GM10266 (cell line): ENCODE measurements around the gene FMO4.

Source experiments
- DNase-seq: peaks from one replicate; pipeline ENCODE4 v3.0.0; 2012; ENCODE audit errors: extremely low spot score
- CTCF ChIP-seq: IDR thresholded peaks from 2 replicates; pipeline ENCODE4 v1.5.1; 2012; ENCODE audit warnings: mild to moderate bottlenecking, low read depth; ENCODE audit not compliant: control insufficient read depth, insufficient read depth; ENCODE audit errors: missing control alignments

Gene FMO4, protein sequence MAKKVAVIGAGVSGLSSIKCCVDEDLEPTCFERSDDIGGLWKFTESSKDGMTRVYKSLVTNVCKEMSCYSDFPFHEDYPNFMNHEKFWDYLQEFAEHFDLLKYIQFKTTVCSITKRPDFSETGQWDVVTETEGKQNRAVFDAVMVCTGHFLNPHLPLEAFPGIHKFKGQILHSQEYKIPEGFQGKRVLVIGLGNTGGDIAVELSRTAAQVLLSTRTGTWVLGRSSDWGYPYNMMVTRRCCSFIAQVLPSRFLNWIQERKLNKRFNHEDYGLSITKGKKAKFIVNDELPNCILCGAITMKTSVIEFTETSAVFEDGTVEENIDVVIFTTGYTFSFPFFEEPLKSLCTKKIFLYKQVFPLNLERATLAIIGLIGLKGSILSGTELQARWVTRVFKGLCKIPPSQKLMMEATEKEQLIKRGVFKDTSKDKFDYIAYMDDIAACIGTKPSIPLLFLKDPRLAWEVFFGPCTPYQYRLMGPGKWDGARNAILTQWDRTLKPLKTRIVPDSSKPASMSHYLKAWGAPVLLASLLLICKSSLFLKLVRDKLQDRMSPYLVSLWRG

DNA sequence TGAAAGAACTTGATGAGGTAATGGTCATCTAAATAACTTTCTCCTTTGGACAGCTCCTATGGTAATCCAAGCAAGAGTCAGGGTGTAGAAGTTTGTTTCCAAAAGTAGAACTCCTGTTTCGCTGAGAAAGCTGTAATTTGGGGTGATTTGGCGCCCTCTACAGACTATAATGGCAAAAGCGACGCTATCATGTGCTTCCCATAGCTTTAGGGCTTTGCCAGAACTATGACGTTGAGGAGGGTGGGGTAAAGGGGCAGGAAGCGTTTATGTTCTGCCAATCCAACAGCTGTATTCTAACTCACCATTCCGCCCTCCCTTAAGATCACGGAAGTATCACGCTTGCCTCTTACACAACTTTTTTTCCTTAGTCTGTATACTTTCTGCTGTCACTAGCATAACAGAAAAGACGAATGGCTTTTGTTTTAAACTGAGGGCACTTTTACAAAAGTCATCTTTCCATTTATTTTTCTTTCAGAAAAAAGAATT lies at the start of gene FMO4:
Gene FMO4, plus strand, starts transcription at position 349 of the 486 bp plus-strand sequence. CDS start 5,643 bp downstream, outside the sequence.
- peak; percentile 71 for TF ChIP-seq CTCF
- DNase-seq: peak; percentile 81

GRCh38 chr1:171265686-171266085 lies 48.3 kb upstream of the FMO4 start:
- no peak for TF ChIP-seq CTCF
- no peak for DNase-seq

- no peak for TF ChIP-seq CTCF
- no peak for DNase-seq
These were observed 47.1 kb upstream of the FMO4 start for GRCh38 chr1:171266930-171267329.

DNA sequence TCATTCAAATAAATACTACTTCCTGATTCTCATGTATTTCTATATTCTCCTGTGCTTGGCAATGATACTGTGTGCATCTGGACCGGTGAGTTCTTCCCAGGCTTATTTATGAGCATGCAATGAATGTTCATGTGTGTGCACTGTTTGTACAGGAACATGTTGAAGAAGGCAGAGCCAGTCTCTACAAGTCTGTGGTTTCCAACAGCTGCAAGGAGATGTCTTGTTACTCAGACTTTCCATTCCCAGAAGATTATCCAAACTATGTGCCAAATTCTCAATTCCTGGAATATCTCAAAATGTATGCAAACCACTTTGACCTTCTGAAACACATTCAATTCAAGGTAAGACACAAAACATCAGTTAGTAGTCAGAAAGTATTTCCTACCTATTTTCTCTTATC lies 46.6 kb upstream of the FMO4 start:
- no peak for TF ChIP-seq CTCF
- DNase-seq: no peak

GRCh38 chr1:171270806-171271205 lies 43.2 kb upstream of the FMO4 start:
- TF ChIP-seq CTCF: no peak
- DNase-seq: no peak

GRCh38 chr1:171277534-171277933 lies 36.4 kb upstream of the FMO4 start:
- TF ChIP-seq CTCF: no peak
- DNase-seq: no peak

- no peak for TF ChIP-seq CTCF
These were observed 34.7 kb upstream of the FMO4 start for GRCh38 chr1:171279234-171279633.

More at GRCh38 chr1:171279234-171279633, 34.7 kb upstream of the FMO4 start:
- no peak for DNase-seq
